Fibroblast of gingiva (primary cell): ENCODE measurements around the gene ROBO1.

Experiments
- DNase-seq: peaks from one replicate; pipeline ENCODE4 v3.0.0-alpha.2; 2011; ENCODE audit warnings: low read depth

The ROBO1 gene

DNA sequence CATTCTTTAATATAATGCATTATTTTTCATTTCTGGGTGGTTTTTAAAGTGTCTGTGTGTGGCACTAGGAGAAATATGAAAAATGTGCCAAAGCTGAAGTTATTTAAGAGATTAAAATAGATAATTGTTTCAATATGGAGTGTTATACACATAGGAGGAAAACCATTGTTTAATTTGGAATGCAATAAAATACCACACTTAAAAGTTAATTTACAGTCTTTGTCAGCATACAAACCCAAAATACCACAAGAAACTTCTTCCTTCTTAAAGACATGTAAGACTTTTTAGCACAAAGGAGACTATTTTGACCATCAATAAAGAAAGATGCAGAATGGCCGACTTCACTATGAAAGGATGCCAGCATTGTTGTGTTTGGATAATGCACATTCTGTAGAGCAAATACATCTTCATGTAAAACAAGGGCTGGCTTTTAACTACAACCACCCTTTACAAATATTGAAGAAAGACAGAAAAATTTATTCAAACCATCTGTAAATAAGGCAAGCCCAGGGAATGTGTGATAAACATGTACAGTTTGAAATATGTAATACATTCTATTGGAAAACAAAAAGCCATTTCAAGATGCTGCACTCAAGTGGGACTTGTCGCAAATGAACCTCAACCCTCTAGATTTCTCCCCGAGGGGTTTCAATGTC lies 1146.6 kb downstream of the ROBO1 start:
- no peak for DNase-seq

DNA sequence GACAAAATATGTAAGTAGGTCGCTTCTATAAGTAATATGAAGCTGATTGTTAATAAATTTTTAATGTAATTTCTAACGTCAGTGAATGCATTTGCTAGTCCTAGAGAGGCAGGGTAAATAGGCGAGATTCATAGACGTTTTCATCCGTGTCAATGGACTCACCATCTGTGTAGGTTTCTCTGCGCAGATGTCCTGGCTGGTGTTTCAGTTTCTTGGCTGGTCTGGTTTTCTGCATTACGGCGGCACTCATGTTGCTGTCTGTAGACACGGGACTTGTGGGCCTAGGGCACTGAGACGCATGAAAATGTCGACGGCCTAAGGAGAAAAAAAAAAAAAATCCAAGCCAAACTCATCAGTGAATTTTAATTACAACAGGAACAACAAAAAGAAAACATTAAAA lies 1153.3 kb downstream of the ROBO1 start:
- no peak for DNase-seq

DNA sequence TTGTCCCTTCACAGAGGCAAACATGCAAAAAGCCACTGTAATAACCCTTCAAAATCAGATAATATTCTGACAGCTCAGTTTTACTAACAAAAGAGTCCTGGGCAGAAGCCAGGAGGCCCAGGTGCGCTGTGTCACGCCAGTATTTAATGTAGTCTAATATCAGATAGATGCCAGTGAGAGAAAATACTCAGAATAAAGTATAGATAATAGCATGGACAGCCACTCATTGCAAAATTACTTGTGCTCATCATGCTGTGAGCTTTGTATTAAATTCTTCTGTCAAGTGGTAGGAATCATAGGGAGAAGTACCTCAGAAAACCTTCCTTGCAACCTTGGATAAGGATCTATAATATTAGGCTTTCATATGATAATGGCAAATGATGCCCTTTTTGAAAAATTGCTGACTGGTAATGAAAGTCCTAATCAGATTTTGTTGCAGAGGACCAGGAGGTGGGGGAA lies 1154.3 kb downstream of the ROBO1 start:
- no peak for DNase-seq

DNA sequence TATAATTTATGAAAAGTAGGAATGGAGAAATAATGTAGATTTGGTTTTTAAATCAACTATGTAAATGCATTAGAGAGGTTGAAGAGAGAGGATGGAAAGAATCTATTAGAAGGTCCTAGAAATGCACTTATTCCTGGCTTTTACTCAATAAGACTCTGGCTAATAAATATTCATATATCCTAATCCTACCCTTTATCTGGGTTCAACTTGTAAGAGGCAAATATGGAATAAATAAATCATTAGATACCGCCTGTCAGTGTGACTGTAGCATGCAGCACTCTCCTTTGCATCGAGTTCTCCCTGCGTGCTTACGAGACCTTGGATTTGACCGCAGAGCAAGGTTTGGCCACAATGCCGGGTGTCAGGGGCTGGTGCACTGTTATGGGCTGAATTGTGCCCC lies 1156.5 kb downstream of the ROBO1 start:
- DNase-seq, result no peak

DNA sequence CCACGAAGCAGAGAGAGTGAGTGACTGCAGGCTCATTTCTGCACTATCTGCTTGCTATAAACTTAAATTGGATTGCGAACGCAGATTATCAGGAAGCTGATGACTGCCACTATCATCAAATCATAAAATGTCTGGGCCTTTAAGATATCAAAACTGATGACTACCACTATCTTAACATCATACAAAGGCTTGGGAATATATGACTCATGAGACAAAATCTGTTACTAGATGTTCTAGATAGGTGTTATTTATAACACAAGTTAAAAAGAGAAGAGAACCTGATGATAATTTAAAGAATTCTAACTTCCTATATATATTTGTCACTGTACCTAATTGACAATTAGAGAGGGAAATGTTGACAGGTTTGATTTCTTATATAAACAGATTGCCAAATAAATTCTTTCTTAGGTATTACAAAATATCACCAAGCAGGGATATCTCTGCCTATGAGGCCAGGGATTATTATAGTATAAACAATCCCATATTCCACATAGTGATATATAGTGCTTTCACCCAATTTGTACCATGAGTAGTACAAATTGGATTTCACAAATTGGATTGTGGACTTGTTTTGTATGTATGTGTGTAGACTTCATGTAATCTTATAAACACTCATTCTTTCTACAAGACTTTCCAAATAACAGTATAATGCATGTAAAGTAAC lies 1157.2 kb downstream of the ROBO1 start:
- no peak for DNase-seq

DNA sequence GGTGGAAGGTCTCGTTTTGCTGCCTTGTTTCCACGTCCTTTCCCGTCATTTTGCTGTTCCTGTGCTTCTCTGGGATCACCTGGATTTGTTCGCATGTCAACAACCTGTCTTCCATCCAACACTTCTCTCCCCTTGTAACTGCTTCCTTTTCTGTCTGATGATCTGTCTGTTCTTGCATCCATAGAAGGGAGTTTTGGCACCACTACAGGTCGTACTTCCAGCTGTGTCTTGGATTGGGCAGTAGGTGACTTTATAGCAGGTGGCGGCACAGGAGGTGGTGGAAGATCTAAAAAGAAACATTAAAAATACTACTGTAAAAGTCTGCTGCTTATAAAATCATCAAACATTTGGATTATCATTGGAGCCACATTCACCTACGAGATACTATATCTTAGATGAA lies 1161.0 kb downstream of the ROBO1 start:
- no peak for DNase-seq

DNA sequence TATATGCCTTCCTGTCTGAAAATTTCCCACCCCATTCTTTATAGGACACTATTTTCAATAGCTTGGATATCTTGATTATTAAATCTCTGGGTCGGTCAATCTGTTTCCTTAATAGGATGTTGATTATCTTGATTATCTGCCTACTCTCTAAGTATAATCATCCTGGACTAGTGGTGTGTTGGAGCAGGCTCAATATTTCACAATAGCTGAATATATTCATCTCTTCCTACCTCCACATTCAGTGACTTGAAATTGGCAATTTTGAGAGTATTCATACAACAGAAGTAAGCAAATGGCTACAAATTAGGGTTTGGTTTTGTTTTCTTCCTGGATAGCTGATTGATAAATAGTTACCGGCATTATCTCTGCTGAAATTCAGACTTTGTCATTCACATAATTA lies 1162.6 kb downstream of the ROBO1 start:
- DNase-seq, result no peak

DNA sequence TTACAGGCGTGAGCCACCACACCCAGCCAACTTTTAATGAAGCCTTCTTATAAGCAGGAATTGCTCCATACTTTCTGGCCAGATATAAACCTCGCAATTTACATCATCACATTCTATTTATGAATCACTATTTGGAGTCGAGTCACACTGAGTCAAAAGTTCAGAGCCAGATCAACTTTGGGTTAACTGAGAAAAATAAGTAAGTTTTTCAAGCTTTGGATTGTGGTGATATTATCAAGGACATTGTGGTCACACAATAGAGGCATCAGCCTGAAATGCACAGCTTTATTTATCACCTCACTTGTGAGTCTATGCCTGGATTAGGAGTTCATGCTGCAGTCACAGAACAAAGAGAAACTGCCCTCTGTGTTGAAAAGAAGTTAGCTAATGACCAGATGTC lies 1163.5 kb downstream of the ROBO1 start:
- DNase-seq, result peak; percentile 47

DNA sequence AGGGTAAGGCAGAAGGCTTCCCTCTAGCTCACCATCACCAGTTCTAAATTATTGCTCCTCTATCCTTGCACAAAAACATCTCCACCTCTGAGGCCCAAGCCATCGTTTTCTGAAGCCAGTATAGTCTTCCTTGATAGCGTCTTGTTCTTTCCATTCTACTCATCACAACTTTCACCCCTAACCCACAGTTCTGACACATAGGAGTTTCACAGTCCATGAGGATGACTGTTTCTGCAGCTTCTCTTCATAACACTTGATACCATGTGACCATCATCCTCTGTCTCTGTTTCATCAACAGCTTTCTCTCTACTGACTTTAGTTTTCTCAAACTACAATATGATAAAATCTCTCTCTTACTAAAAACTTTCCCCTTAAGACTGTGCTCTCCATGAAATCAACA lies 1166.5 kb downstream of the ROBO1 start:
- no peak for DNase-seq

DNA sequence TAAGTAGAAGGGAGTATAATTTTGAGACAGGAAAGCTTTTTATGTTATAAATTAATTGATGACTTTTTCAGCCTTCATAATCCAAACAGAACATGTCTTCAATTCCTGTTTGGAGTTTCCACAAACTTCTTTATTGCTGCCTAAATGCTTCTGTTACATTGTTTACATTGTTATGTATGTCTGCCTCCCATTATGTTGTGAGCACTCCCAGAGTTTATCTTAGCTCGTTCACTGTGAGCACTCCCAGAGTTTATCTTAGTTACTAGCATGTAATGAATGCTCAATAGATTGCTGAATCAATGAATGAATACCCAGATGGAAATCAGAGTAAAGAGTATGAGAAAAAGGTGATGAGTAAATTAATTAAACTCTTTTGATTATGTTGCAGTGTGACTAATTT lies 1178.0 kb downstream of the ROBO1 start:
- DNase-seq, result no peak

DNA sequence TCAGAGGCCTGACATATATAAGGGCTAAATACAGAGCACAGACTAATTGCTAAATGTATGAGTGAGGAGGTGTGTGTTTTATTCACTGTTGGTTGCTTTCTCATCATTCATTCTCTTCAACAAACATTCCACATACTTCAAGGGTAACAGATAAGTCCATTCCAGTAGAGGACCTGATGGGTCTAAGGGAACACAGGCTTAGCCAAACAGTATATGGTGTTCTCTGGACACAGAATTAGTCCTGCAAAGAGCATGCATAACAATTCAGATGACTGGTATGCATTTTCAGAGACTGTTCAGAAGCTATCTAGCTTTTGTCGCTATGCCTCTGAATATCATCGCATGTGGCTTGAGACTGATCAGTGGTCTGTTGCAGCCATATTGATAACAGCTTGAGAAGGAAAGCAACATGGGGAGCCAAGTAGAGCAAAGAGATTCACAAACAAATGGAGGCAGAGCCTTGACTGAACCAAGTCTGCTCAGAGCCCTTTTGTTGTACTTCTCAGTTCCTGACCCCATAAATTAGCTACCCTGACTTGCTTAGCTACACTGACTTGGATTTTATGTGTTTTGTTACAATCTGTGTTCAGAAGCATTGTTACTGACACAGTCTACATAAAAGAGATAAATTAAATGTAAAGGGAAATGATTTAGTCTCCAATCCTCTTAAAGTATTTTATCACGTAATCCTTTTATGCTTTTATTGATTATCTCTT lies 1178.7 kb downstream of the ROBO1 start:
- DNase-seq, result no peak

DNA sequence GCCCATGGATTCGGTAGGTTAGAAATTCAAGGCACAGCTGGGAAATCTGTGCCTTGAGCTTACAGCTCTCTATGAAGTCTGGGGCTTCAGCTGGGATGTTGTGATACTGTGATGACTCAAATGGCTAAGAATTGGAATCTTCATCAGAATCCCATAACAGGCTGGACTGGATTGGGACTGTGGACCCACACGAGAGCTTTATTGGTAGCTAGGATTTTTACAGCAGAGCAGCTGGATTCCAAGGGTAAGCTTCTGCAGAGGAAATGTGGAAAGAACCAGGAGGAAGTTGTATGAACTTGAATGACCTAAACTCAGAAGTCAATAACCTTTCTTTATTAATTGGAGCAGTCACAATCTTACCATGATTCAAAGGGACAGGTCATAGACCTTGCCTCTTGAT lies 1187.1 kb downstream of the ROBO1 start:
- peak; percentile 6 for DNase-seq

DNA sequence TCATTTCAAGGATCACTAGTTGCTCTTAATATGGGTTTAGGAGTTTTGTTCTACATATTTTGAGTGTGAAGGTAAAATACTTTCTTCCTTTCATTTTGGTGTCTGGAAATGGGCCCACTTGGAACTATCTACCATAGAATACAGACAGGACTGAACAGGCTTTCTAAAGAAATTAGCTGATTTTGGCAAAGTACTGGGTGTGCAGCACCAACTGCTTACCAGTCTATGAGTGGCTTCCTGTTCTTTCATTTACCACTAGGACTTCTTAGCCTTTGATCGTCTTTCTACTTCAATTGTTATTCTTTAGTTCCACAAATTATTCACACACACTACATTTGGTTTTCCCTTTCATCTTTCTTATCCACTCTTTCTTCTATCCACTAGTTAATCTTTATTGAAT lies 1196.3 kb downstream of the ROBO1 start:
- DNase-seq, result no peak

DNA sequence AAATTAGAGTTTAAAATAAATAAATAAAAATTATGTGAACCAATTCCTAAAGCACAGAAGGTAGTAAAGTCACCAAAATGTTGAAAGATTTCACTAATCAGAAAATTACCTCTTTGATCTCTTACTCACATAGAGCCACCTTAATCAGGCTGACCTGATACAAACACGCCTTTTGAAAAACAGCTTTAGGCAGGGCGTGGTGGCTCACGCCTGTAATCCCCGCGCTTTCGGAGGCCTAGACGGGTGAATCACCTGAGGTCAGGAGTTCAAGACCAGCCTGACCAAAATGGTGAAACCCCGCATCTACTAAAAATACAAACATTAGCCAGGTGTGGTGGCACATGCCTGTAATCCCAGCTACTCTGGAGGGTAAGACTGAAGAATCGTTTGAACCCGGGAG lies 1197.3 kb downstream of the ROBO1 start:
- no peak for DNase-seq

DNA sequence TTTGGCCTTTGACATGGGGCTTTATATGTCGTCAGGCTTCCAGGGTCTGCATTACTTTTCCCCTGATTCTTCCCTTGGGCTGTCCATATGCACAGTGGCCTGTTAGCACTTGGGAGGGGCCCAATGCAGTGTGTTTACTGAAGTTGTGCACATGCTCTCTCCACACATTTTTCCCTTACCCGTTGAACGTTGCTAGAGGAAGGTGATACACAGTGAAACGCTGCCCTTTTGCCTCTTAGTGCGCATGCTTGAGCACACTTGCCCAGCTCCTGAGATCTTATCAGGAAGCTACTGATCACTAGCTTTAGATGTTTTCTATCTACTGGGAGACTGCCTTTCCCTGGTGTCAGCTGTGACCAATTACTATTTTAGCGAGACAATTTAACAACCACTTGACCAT lies 1198.0 kb downstream of the ROBO1 start:
- no peak for DNase-seq

DNA sequence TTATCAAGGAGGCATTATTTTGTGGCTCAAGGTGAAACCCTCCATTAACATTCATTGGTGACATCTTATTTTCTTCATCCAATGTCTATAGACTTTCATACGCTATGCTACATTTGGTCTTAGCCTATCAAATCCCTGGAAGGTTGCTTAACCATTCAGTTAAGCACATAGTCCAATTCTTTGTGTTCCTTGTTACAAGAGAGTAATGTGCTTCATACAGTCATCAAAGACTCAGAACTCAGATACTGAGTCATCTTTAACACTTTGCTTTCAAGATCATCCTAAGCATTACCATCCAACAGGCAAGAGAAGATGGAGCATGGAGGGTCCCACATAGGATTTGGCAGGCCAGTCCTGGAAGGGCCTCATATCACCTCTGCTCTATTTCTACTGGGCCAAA lies 1202.1 kb downstream of the ROBO1 start:
- DNase-seq, result no peak

DNA sequence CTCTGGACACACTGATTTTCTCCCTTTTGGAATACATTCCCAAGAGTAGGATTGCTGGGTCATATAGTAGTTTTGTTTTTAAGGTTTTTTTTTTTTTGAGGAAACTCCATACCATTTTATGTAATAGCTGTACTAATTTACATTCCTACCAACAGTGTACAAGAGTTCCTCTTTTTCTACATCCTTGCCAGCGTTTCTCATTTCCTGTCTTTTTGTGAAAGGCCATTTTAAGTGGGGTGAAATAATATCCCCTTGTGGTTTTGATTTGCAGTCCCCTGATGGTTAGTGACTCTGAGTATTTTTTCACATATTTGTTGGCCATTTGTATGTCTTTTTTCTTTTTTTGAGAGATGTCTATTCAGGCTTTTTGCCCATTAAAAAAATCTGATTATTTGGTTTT lies 1205.5 kb downstream of the ROBO1 start:
- DNase-seq, result no peak
